ENCODE results near the gene DGKZ. TPM values are rescaled to one million over a fixed set of nuclear protein-coding genes. Genes with fewer than 3 reads are reported as not detected.

DGKZ gene
- total RNA-seq, 2 experiments from 2014 or later = 159 to 166 TPM

DNA sequence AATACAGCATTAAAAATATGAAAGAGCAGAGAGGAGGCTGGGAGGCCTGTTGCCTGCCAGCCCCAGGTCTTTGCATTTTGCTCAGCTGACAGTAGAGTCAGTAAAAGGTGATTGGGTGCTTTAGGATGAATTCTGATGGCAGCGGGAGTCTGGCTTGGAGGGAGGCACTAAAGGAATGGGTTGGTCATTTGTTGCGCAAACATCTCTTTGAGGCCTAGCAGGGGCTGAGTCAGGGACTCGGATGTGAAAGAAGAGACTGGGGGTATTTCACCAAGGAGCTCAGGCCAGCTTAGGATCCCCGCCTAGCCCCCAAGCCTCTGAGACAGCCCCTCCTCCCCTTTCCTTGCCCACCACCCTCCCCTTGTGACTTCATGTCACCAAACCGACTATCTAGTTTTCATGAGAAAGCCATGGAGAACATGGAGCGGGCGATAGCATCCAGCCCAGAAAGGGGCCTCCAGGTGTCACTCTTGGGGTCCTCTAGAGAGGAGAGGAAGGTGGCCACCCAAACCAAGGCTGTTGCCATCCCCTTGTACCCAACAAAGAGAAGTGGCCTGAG, 9.7 kb downstream of the DGKZ start:
- Mint-ChIP-seq H3K27ac (peak overlapping the region; percentile 73), H3K4me3 (peak overlapping the region; percentile 45), H3K4me1 (ENCODE audit: low read depth) (peaks cover 71% of the 10 kb centered on the region), H3K27me3 (no peaks in the 10 kb centered on the region), H3K9me3 (no peaks in the 10 kb centered on the region), H3K36me3 (ENCODE audit: low read depth) (peaks cover 42% of the 10 kb centered on the region)
- ChIA-PET POLR2A (no interaction called here), CTCF (interaction anchor here (1.0 to 1.9 kb wide), 3 partner anchors 10 to 27 kb away, joined by 3 to 9 read pairs (median 3); partner anchors contain the start of gene DGKZ)
- no peak for DNase-seq
- ATAC-seq (ENCODE audit: poor library complexity) = no peak
- Histone ChIP-seq H3K36me3 (ENCODE audit: insufficient read depth, low read length) (peaks cover 34% of the 10 kb centered on the region), H3K27ac (ENCODE audit: low read depth in 1 of 2, low read length in 2 of 2) (peak overlapping the region in 1 of 2 donors; percentile 27), H3K4me1 (ENCODE audit: insufficient read depth, low read length) (peaks cover 79% of the 10 kb centered on the region), H3K27me3 (ENCODE audit: control insufficient read depth in 1 of 2, insufficient read depth in 2 of 2, low read length in 2 of 2) (no peaks in the 10 kb centered on the region), H3K9me3 (ENCODE audit: control insufficient read depth in 1 of 2, insufficient read depth in 1 of 2, low read length in 2 of 2) (no peaks in the 10 kb centered on the region), H3K4me3 (ENCODE audit: low read length) (no peak overlapping the region)
- intact Hi-C loops (cut with DNase I, micrococcal nuclease) = no loop called here
- TF ChIP-seq, protein P1, sequence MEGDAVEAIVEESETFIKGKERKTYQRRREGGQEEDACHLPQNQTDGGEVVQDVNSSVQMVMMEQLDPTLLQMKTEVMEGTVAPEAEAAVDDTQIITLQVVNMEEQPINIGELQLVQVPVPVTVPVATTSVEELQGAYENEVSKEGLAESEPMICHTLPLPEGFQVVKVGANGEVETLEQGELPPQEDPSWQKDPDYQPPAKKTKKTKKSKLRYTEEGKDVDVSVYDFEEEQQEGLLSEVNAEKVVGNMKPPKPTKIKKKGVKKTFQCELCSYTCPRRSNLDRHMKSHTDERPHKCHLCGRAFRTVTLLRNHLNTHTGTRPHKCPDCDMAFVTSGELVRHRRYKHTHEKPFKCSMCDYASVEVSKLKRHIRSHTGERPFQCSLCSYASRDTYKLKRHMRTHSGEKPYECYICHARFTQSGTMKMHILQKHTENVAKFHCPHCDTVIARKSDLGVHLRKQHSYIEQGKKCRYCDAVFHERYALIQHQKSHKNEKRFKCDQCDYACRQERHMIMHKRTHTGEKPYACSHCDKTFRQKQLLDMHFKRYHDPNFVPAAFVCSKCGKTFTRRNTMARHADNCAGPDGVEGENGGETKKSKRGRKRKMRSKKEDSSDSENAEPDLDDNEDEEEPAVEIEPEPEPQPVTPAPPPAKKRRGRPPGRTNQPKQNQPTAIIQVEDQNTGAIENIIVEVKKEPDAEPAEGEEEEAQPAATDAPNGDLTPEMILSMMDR (IDR thresholded peaks at IDR 0.05) = no peak

DNA sequence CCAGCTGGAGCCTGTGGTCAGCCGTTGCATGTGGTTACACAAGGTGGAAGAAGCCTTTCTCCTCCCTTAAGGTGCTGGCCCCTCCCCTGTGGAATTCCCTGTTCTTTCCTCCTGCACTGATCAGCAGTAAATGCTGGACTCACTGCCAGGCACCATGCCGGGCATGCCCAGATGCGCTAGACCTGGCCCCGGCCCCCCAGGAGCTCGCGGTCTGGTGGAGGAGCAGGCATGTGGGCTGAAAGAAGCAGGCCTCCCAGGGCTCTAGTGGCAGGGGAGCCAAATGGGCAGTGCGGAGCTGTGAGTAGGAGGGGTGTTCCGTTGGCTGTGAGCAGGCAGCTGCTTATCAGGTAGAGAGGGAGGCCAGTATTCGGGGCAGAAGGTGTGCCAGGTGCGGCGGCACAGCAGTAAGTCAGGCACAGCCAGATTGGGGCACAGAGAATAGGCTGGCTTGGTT, 10.2 kb downstream of the DGKZ start:
- Mint-ChIP-seq H3K4me3 (no peak overlapping the region), H3K27ac (peak overlapping the region; percentile 73), H3K9me3 (no peaks in the 10 kb centered on the region), H3K27me3 (no peaks in the 10 kb centered on the region), H3K36me3 (ENCODE audit: low read depth) (peaks cover 39% of the 10 kb centered on the region), H3K4me1 (ENCODE audit: low read depth) (peaks cover 70% of the 10 kb centered on the region)
- Histone ChIP-seq H3K27ac (ENCODE audit: low read depth in 1 of 2, low read length in 2 of 2) (peak overlapping the region; percentile 3 to 27), H3K4me3 (ENCODE audit: low read length) (no peak overlapping the region), H3K36me3 (ENCODE audit: insufficient read depth, low read length) (peaks cover 38% of the 10 kb centered on the region), H3K27me3 (ENCODE audit: control insufficient read depth in 1 of 2, insufficient read depth in 2 of 2, low read length in 2 of 2) (no peaks in the 10 kb centered on the region), H3K9me3 (ENCODE audit: control insufficient read depth in 1 of 2, insufficient read depth in 1 of 2, low read length in 2 of 2) (no peaks in the 10 kb centered on the region), H3K4me1 (ENCODE audit: insufficient read depth, low read length) (peaks cover 79% of the 10 kb centered on the region)
- POLR2A ChIA-PET = interaction anchor here (2.0 to 2.2 kb wide), 2 partner anchors 8 to 10 kb away, joined by 6 to 10 read pairs; partner anchors contain the start of gene DGKZ
- CTCF ChIA-PET = interaction anchor here (1.2 to 1.3 kb wide), 2 partner anchors 9 to 11 kb away, joined by 3 to 7 read pairs; partner anchors contain the start of gene DGKZ
- TF ChIP-seq, protein P1 (IDR thresholded peaks at IDR 0.05) = no peak
- DNase-seq = no peak
- no peak for ATAC-seq (ENCODE audit: poor library complexity)
- intact Hi-C loops (cut with DNase I, micrococcal nuclease) = no loop called here

GRCh38 chr11:46359953-46360352, 12.7 kb downstream of the DGKZ start:
- H3K4me1 ChIP-seq (ENCODE audit: insufficient read depth, low read length) = peaks cover 78% of the 10 kb centered on the region
- no peaks in the 10 kb centered on the region for H3K9me3 Mint-ChIP-seq
- no peak for ATAC-seq (ENCODE audit: poor library complexity)
- peak overlapping the region; percentile 58 for H3K4me3 Mint-ChIP-seq
- POLR2A ChIA-PET = interaction anchor here (0.8 to 2.7 kb wide), 3 partner anchors 8 to 19 kb away, joined by 4 to 26 read pairs (median 22); no protein-coding TSS in a partner anchor
- intact Hi-C loops (cut with DNase I, micrococcal nuclease) = no loop called here
- H3K4me3 ChIP-seq (ENCODE audit: low read length) = no peak overlapping the region
- CTCF ChIA-PET = interaction anchor here (1.0 to 3.4 kb wide), 3 partner anchors 8 to 12 kb away, joined by 3 to 40 read pairs (median 7); partner anchors contain the start of gene DGKZ
- TF ChIP-seq, protein P1 (IDR thresholded peaks at IDR 0.05) = no peak
- peaks cover 64% of the 10 kb centered on the region for H3K4me1 Mint-ChIP-seq (ENCODE audit: low read depth)
- peak overlapping the region; percentile 91 for H3K27ac Mint-ChIP-seq
- no peaks in the 10 kb centered on the region for H3K27me3 ChIP-seq (ENCODE audit: control insufficient read depth in 1 of 2, insufficient read depth in 2 of 2, low read length in 2 of 2)
- peaks cover 45% of the 10 kb centered on the region for H3K36me3 ChIP-seq (ENCODE audit: insufficient read depth, low read length)
- no peaks in the 10 kb centered on the region for H3K27me3 Mint-ChIP-seq
- H3K9me3 ChIP-seq (ENCODE audit: control insufficient read depth in 1 of 2, insufficient read depth in 1 of 2, low read length in 2 of 2) = no peaks in the 10 kb centered on the region
- no peak overlapping the region for H3K27ac ChIP-seq (ENCODE audit: low read depth in 1 of 2, low read length in 2 of 2)
- no peak for DNase-seq
- H3K36me3 Mint-ChIP-seq (ENCODE audit: low read depth) = peaks cover 32% of the 10 kb centered on the region
